Activated naive CD4-positive, alpha-beta T cell treated with anti-CD3 and anti-CD28 coated beads, Interleukin-2, amount 10 ng/mL, durations not matched to agents 5 hours and 36 hours (primary cell): ENCODE measurements around the gene MAPK8IP2. TPM values are rescaled to one million over a fixed set of nuclear protein-coding genes. Genes with fewer than 3 reads are reported as not detected.

Source experiments
- total RNA-seq, 2 experiments: library from RNA; stranded (reverse); gene quantifications; one replicate each; pipeline ENCODE4 v1.2.3, GENCODE V29; 2021

Gene MAPK8IP2
- total RNA-seq, result under 1 TPM; 0.12 to 0.28 TPM

DNA sequence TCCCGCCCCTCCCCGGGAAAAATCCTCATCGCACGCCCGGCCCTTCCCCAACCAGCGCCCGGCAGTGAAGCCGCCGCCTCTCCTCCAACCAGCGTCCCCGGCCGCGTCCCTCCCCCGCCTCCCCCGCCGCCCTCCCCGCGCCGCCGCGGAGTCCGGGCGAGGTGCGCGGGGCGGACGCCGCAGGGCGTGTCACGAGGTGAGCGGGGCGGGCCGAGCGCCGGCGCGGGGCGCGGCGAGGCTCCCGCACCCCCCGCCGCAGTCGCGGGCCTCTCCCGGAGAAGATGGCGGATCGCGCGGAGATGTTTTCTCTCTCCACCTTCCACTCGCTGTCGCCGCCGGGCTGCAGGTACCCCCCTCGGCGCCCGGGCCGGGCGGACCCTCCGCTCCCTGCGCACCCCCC lies at the start of gene MAPK8IP2:
Gene MAPK8IP2 (plus strand): TSS at position 256 of the 400 bp plus-strand sequence. CDS start 26 bp downstream, at position 282.

DNA sequence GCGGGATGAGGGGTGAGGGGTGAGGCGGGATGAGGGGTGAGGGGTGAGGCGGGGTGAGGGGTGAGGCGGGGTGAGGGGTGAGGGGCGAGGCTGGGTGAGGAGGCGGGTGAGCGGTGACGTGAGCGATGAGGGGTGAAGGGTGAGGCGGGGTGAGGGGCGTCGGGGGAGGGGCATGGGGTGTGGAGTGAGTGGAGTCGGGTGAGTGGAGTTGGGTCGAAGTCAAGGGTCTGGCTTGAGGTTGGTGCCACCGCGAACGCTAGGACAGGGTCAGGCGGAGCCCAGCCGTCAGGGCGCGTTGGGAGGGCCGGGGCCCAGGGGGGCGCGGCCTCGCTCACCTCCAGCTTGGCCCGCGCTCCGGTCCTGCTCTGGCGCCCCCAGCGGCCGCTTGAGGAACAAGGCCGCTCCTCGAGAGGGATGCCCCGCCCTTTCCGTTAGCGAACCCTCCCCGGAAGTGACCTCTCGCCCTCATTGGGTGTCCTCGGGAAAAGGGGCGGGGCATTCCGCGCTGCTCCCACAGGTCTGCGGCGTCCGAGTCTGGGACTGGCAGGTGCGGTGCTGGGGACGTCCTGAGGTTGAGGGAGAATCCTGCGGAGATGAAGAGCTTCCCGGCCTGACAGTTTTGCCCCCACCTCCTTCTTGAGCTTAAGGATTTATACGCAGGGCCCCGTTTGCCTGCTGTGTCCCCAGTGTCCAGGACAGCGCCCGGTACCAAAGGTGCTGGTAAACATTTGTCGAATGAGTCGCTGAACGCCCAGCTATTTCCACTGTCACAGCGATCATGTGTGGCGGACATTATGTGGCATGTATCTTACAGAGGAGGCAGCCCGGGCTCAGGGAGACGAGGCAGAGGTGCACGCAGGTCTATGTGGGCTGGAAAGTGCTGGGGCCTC lies 37.8 kb upstream of the MAPK8IP2 start, which contains the start of gene SYCE3:
Gene SYCE3 (minus strand): TSS at position 397 of the 890 bp plus-strand sequence. CDS start 6,514 bp downstream, outside the sequence.

DNA sequence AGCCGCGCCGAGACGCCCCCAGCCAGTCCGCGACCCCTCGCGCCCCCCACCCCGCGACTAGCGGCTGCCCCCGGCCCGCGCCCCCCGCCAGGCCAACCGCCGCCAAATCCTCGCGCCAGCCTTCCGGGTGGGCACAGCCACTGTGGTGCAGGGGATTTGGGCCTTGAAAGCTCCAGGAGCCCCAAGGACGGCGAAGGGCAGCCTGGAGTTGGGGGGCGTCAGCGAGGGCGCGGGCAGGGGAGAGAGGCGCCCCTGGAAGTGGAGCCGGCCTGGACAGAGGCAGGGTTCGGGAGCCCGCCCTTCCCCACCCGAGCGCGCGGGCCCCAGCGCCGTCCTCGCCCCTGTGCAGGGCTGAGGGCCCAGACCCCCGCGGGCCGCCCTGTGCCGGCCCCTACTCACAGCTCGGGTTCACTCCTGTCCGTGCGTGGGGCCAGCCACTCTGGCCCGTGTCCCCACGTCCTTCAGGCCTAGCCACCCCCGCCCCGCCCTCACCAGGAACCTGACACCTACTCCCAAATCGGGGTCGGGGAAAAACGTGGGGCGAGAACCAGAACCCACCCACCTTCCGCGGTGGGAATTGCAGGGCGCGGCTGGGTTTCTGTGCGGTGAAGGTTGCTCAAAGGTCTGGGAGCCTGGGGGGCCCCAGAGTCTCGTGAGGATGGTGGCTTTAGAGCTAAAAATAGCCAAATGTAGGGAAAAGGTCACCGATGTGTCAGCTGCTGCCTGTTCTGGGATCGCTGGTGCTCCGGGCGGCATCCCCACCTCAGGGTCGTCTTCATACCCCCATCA lies 22.4 kb upstream of the MAPK8IP2 start, which contains the start of gene CPT1B:
Gene CPT1B (minus strand): TSS at position 441 of the 789 bp plus-strand sequence. CDS start 512 bp downstream, outside the sequence.

DNA sequence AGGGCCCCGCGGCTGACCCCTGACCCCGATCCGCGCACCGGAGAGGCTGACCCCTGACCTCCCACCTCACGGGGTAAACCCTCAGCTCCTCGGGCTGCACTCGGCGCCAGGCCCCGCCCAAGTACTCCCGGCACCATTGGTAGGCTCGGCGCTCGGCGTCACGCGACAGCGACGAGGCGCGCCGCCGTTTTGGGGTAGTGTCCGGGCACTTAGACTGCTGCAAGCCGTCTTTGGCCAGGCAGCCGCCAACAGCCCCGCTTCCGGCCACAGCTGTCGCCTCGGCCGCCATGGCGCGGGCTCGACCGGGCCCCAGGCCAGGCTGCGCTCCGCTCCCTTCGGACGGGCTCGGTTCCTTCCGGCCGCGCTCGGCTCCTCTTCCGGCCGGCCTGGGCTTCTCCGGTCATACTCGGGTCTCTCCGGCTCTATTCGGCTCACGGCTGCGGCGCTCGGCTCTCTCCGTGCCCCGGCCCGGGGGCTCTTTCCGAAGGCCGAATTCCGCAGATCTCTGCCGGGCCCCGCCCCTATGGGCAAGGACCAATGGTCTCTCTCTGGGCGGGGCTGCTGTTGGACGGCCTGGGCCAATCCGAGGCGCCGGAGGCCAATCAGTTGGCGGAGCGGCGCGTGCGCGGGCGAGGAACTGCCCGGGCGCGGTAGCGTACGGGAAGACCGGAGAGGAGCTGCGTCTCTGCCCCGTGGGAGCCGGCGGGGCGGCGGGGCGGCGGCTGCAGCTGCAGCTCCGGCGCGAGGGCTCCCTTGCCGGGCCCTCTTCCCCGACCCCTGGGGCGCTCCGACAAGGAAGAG lies 17.9 kb upstream of the MAPK8IP2 start, which contains the start of gene CHKB:
Gene CHKB (minus strand): TSS at position 357 of the 801 bp plus-strand sequence. CDS start 68 bp downstream, at position 289.

DNA sequence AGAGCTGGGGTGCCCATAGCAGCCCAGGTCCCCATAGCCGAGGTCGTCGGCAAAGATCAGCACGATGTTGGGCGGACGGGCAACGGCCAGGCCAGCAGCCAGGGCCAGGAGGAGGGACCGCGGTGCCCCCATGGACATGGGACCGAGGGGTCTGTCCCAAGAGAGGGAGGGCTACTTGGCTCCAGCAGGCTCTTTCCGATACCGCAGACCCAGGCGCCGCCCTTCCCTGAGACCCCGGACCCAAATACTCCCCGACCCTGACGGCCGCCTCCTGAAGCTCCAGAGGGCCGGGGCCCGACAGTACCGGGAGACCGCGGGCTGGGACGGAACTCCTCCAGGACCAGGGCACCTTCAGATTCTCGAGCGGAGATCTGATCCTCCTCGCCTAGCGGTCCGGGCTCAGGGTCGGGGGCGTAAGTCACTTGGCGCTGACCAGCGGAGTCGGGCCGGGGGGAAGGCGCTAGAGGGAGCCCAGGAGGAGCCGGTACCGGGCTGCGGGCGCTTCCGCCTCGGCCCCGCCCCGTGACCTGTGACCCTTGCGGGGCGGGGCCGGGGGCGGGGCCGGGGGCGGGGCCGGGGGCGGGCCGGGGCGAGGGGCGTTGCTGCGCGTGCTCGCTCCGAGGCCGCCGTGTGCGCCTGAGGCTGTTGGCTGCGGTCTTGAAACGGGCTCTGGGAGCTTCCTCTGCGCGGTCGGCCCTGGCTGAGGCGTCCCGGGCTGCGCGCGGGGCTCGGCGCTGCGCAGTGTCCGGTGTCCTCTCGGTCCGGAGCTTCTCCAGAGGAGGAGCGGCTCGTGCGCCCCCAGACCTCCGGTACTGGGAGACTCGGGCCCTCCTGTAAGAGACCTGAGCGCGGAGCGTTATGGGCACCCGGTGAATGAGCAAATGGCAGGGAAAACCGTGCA lies 27.3 kb downstream of the MAPK8IP2 start, which contains the start of gene ARSA:
Gene ARSA (minus strand): TSS at position 511 of the 901 bp plus-strand sequence. CDS start 373 bp downstream, at position 138.

Other genes starting within 250 kb of the MAPK8IP2 start
- 100 to 1,000 TPM; 174 to 186 TPM for gene SBF1, start 125.8 kb upstream of the MAPK8IP2 start, total RNA-seq
- 1 to 10 TPM; 4.6 to 6.1 TPM for gene ADM2, start 119.2 kb upstream of the MAPK8IP2 start, total RNA-seq
- not detected for gene MIOX, start 113.9 kb upstream of the MAPK8IP2 start, total RNA-seq
- 100 to 1,000 TPM; 106 to 107 TPM for gene LMF2, start 93.1 kb upstream of the MAPK8IP2 start, total RNA-seq
- 10 to 100 TPM; 83.5 to 88.7 TPM for gene NCAPH2, start 92.6 kb upstream of the MAPK8IP2 start, total RNA-seq
- 10 to 100 TPM in 1 of 2 experiments, 1 to 10 TPM in 1; 3.8 to 11.7 TPM for gene SCO2, start 75.2 kb upstream of the MAPK8IP2 start, total RNA-seq
- 10 to 100 TPM; 39.2 to 41.7 TPM for gene TYMP, start 70.8 kb upstream of the MAPK8IP2 start, total RNA-seq
- 1 to 10 TPM; 6.4 to 7.6 TPM for gene KLHDC7B, start 54.9 kb upstream of the MAPK8IP2 start, total RNA-seq
- gene SYCE3, start 37.9 kb upstream of the MAPK8IP2 start, total RNA-seq, result not detected
- gene CPT1B, start 22.4 kb upstream of the MAPK8IP2 start, total RNA-seq, result 10 to 100 TPM; 54.9 to 59.9 TPM
- gene CHKB, start 17.9 kb upstream of the MAPK8IP2 start, total RNA-seq, result 100 to 1,000 TPM; 111 to 117 TPM
- gene ARSA, start 27.4 kb downstream of the MAPK8IP2 start, total RNA-seq, result 10 to 100 TPM; 56.8 to 59.1 TPM
- gene SHANK3, start 72.0 kb downstream of the MAPK8IP2 start, total RNA-seq, result not detected
- not detected for gene ACR, start 137.4 kb downstream of the MAPK8IP2 start, total RNA-seq
- 10 to 100 TPM; 25.8 to 28.2 TPM for gene RABL2B, start 182.8 kb downstream of the MAPK8IP2 start, total RNA-seq